Hematopoietic multipotent progenitor cell treated with erythropoietin and hydrocortisone succinate and interleukin-3 and kit ligand, for 8 days (in vitro differentiated cells): Measurements from ENCODE around the gene CPAMD8.
"Not testable (repeated sequence)": the region's sequence is repeated elsewhere in the genome, so short reads cannot be mapped to it uniquely, and the experiment has no call there.

ENCODE experiments used
- DNase-seq: peaks from one replicate; pipeline ENCODE4 v3.0.0-alpha.2; 2015

The CPAMD8 gene

GRCh38 chr19:17037966-17038500, 11.4 kb upstream of the CPAMD8 start:
- DNase-seq = no peak

- DNase-seq = no peak
Measured at GRCh38 chr19:17037184-17037583, 10.6 kb upstream of the CPAMD8 start.

GRCh38 chr19:17036640-17037039, 10.0 kb upstream of the CPAMD8 start:
- no peak for DNase-seq

- DNase-seq = peak; percentile 6
Measured at GRCh38 chr19:17035842-17036424, 9.3 kb upstream of the CPAMD8 start.

GRCh38 chr19:17031741-17032140, 5.1 kb upstream of the CPAMD8 start:
- DNase-seq = no peak

- no peak for DNase-seq
Measured at GRCh38 chr19:17027535-17027975, 945 bp upstream of the CPAMD8 start.

- DNase-seq = no peak
Measured at GRCh38 chr19:17025991-17026658, 485 bp downstream of the CPAMD8 start.

GRCh38 chr19:17025361-17025760, 1.2 kb downstream of the CPAMD8 start:
- no peak for DNase-seq

- DNase-seq = not testable (repeated sequence)
Measured at GRCh38 chr19:17024941-17025340, 1.7 kb downstream of the CPAMD8 start.

- no peak for DNase-seq
Measured at GRCh38 chr19:17023805-17024204, 2.8 kb downstream of the CPAMD8 start.

GRCh38 chr19:17022738-17023137, 3.9 kb downstream of the CPAMD8 start:
- no peak for DNase-seq

- DNase-seq = no peak
Measured at GRCh38 chr19:17021793-17022590, 4.6 kb downstream of the CPAMD8 start.

- no peak for DNase-seq
Measured at GRCh38 chr19:17021328-17021727, 5.3 kb downstream of the CPAMD8 start.

GRCh38 chr19:17020823-17021222, 5.8 kb downstream of the CPAMD8 start:
- DNase-seq = peak; percentile 27

GRCh38 chr19:17020385-17020784, 6.2 kb downstream of the CPAMD8 start:
- DNase-seq = no peak

GRCh38 chr19:17014212-17014861, 12.3 kb downstream of the CPAMD8 start:
- DNase-seq = not testable (repeated sequence)

GRCh38 chr19:17011485-17011884, 15.1 kb downstream of the CPAMD8 start:
- DNase-seq = no peak

GRCh38 chr19:17006579-17006978, 20.0 kb downstream of the CPAMD8 start:
- DNase-seq = no peak

GRCh38 chr19:17005000-17005399, 21.6 kb downstream of the CPAMD8 start:
- DNase-seq = no peak

GRCh38 chr19:17004386-17004785, 22.2 kb downstream of the CPAMD8 start:
- DNase-seq = no peak

- DNase-seq = no peak
Measured at GRCh38 chr19:17002455-17002854, 24.2 kb downstream of the CPAMD8 start.

- no peak for DNase-seq
Measured at GRCh38 chr19:17001603-17002183, 24.9 kb downstream of the CPAMD8 start.
